ENCODE data around the gene CNTN1.

CNTN1 gene

DNA sequence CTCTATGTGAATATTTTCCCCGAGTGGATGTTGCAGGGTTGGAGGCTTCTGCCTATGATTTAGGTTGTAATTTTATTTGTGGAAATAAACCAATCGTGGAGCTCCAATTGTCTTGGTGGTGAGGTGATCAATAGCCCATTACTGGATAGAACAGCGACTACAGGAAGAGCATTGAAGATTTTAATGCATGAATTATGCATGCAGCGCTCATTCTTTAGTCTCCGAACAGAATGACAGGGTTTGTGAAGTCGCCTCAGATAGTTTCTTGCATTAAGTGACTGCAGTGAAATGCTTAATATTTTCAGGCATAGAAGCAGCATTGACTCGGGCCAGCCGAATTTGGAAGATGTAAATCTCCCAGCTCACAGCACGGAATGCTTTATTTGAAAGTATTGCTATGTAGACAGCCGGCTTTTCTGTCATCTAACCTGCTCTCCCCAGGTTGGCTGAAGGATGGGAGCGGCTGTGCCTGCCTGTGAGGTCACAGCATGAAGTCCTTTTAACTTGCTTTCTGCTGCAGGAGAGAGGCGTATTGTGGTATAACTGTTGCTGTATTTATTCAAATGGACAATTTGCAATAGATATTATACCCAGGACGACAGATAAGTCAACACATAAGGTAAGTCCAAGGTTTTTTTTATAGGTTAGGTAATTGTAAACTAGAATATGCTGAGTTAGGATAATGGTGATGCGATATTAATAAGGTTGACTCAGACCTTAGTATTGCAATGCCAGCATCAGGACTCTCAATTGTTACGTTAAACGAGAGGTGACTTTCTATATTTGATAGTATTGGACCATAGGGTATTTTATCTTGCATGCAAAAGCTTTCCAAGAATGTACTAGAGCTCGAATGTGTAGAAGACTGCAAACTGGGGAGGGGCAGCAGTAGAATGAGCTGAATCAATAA is 135.7 kb downstream of the CNTN1 start:
- Histone ChIP-seq H3K27ac (no peak overlapping the region), H3K9me3 (ENCODE audit: low read depth, low read length) (no peaks in the 10 kb centered on the region), H3K9ac (ENCODE audit: insufficient read length) (no peak overlapping the region), H3K4me3 (no peak overlapping the region), H3K36me3 (ENCODE audit: insufficient read depth, low read length) (no peaks in the 10 kb centered on the region)
- DNase-seq (ENCODE audit: low read depth, low spot score), result no peak
- TF ChIP-seq EZH2 (IDR thresholded peaks at IDR 0.05) (no peak), FOXP2 (optimal IDR thresholded peaks at IDR 0.05; ENCODE audit: control extremely low read depth, extremely low read length, insufficient read depth) (no peak), POLR2AphosphoS5 (IDR thresholded peaks at IDR 0.05; ENCODE audit: borderline replicate concordance, low read depth, low read length) (no peak)

DNA sequence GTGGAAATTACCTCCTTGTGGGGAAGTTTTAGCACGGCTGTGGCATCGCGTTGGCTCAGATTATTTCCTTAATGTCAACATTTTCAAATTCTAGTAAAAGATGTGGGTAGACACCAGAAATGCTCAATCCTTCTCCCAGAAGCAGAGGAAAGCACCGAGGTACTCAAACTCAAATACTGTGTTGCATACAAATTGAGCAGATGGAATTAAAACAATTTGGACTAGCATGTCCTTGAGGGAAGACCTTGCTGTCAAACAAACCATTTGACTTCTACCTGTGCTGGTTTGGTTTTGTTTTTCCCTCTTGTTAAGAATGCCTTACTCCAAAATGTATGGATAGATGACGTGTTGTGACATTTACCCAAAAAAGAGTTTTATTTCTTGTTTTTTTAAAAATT is 136.4 kb downstream of the CNTN1 start:
- Histone ChIP-seq H3K9me3 (ENCODE audit: low read depth, low read length) (no peaks in the 10 kb centered on the region), H3K36me3 (ENCODE audit: insufficient read depth, low read length) (no peaks in the 10 kb centered on the region), H3K9ac (ENCODE audit: insufficient read length) (no peak overlapping the region), H3K27ac (no peak overlapping the region), H3K4me3 (no peak overlapping the region)
- TF ChIP-seq FOXP2 (optimal IDR thresholded peaks at IDR 0.05; ENCODE audit: control extremely low read depth, extremely low read length, insufficient read depth), result no peak
- TF ChIP-seq POLR2AphosphoS5 (IDR thresholded peaks at IDR 0.05; ENCODE audit: borderline replicate concordance, low read depth, low read length), result no peak
- no peak for TF ChIP-seq EZH2 (IDR thresholded peaks at IDR 0.05)
- no peak for DNase-seq (ENCODE audit: low read depth, low spot score)

- no peak for DNase-seq (ENCODE audit: low read depth, low spot score)
- no peak overlapping the region for H3K4me3 ChIP-seq
- no peak overlapping the region for H3K27ac ChIP-seq
- no peak for TF ChIP-seq EZH2 (IDR thresholded peaks at IDR 0.05)
- no peak for TF ChIP-seq FOXP2 (optimal IDR thresholded peaks at IDR 0.05; ENCODE audit: control extremely low read depth, extremely low read length, insufficient read depth)
- TF ChIP-seq POLR2AphosphoS5 (IDR thresholded peaks at IDR 0.05; ENCODE audit: borderline replicate concordance, low read depth, low read length), result no peak
- H3K9me3 ChIP-seq (ENCODE audit: low read depth, low read length), result no peaks in the 10 kb centered on the region
- no peaks in the 10 kb centered on the region for H3K36me3 ChIP-seq (ENCODE audit: insufficient read depth, low read length)
- no peak overlapping the region for H3K9ac ChIP-seq (ENCODE audit: insufficient read length)
Measured at GRCh38 chr12:40829738-40830144, 137.5 kb downstream of the CNTN1 start.

- Histone ChIP-seq H3K27ac (no peak overlapping the region), H3K9me3 (ENCODE audit: low read depth, low read length) (no peaks in the 10 kb centered on the region), H3K36me3 (ENCODE audit: insufficient read depth, low read length) (no peaks in the 10 kb centered on the region), H3K4me3 (no peak overlapping the region), H3K9ac (ENCODE audit: insufficient read length) (no peak overlapping the region)
- DNase-seq (ENCODE audit: low read depth, low spot score), result no peak
- TF ChIP-seq FOXP2 (optimal IDR thresholded peaks at IDR 0.05; ENCODE audit: control extremely low read depth, extremely low read length, insufficient read depth) (no peak), POLR2AphosphoS5 (IDR thresholded peaks at IDR 0.05; ENCODE audit: borderline replicate concordance, low read depth, low read length) (no peak), EZH2 (IDR thresholded peaks at IDR 0.05) (no peak)
Measured at GRCh38 chr12:40831916-40832315, 139.7 kb downstream of the CNTN1 start.

GRCh38 chr12:40832668-40833067 is 140.4 kb downstream of the CNTN1 start:
- Histone ChIP-seq H3K27ac (no peak overlapping the region), H3K36me3 (ENCODE audit: insufficient read depth, low read length) (no peaks in the 10 kb centered on the region), H3K9me3 (ENCODE audit: low read depth, low read length) (no peaks in the 10 kb centered on the region), H3K4me3 (no peak overlapping the region), H3K9ac (ENCODE audit: insufficient read length) (no peak overlapping the region)
- DNase-seq (ENCODE audit: low read depth, low spot score), result no peak
- TF ChIP-seq FOXP2 (optimal IDR thresholded peaks at IDR 0.05; ENCODE audit: control extremely low read depth, extremely low read length, insufficient read depth), result no peak
- no peak for TF ChIP-seq POLR2AphosphoS5 (IDR thresholded peaks at IDR 0.05; ENCODE audit: borderline replicate concordance, low read depth, low read length)
- no peak for TF ChIP-seq EZH2 (IDR thresholded peaks at IDR 0.05)

GRCh38 chr12:40833818-40834217 is 141.6 kb downstream of the CNTN1 start:
- Histone ChIP-seq H3K36me3 (ENCODE audit: insufficient read depth, low read length) (no peaks in the 10 kb centered on the region), H3K9ac (ENCODE audit: insufficient read length) (no peak overlapping the region), H3K27ac (no peak overlapping the region), H3K4me3 (no peak overlapping the region), H3K9me3 (ENCODE audit: low read depth, low read length) (no peaks in the 10 kb centered on the region)
- no peak for TF ChIP-seq FOXP2 (optimal IDR thresholded peaks at IDR 0.05; ENCODE audit: control extremely low read depth, extremely low read length, insufficient read depth)
- TF ChIP-seq EZH2 (IDR thresholded peaks at IDR 0.05), result no peak
- no peak for TF ChIP-seq POLR2AphosphoS5 (IDR thresholded peaks at IDR 0.05; ENCODE audit: borderline replicate concordance, low read depth, low read length)
- DNase-seq (ENCODE audit: low read depth, low spot score), result no peak

DNA sequence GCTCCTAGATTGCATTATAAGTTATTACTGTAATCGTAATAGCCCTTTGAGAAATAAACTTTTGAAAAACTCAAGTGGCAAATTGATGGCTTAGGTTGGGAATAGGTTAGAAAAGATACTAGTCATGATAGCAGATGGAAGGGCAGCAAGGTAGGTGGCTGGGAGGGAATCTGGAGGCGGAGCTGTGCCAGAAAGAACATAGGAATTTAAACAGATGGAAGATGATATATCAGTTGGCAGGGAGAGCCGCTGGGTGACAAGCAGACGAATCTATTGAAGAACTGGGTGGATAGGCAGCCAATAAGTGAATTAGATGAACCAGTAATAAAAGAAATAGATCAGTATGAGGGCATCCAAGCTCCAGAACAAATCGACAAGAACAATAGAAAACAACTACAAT is 142.1 kb downstream of the CNTN1 start:
- TF ChIP-seq EZH2 (IDR thresholded peaks at IDR 0.05) (no peak), POLR2AphosphoS5 (IDR thresholded peaks at IDR 0.05; ENCODE audit: borderline replicate concordance, low read depth, low read length) (no peak), FOXP2 (optimal IDR thresholded peaks at IDR 0.05; ENCODE audit: control extremely low read depth, extremely low read length, insufficient read depth) (no peak)
- no peaks in the 10 kb centered on the region for H3K36me3 ChIP-seq (ENCODE audit: insufficient read depth, low read length)
- H3K9me3 ChIP-seq (ENCODE audit: low read depth, low read length), result no peaks in the 10 kb centered on the region
- no peak overlapping the region for H3K9ac ChIP-seq (ENCODE audit: insufficient read length)
- no peak for DNase-seq (ENCODE audit: low read depth, low spot score)
- no peak overlapping the region for H3K27ac ChIP-seq
- H3K4me3 ChIP-seq, result no peak overlapping the region

GRCh38 chr12:40837891-40838429 is 145.7 kb downstream of the CNTN1 start:
- TF ChIP-seq FOXP2 (optimal IDR thresholded peaks at IDR 0.05; ENCODE audit: control extremely low read depth, extremely low read length, insufficient read depth) (no peak), POLR2AphosphoS5 (IDR thresholded peaks at IDR 0.05; ENCODE audit: borderline replicate concordance, low read depth, low read length) (no peak), EZH2 (IDR thresholded peaks at IDR 0.05) (no peak)
- H3K36me3 ChIP-seq (ENCODE audit: insufficient read depth, low read length), result no peaks in the 10 kb centered on the region

More at GRCh38 chr12:40837891-40838429, 145.7 kb downstream of the CNTN1 start:
- Histone ChIP-seq H3K9ac (ENCODE audit: insufficient read length) (no peak overlapping the region), H3K27ac (no peak overlapping the region), H3K4me3 (no peak overlapping the region), H3K9me3 (ENCODE audit: low read depth, low read length) (0 out of 2 replicates have a peak, but pooled peaks cover 5% of the 10 kb centered on the region)
- no peak for DNase-seq (ENCODE audit: low read depth, low spot score)

Data from SK-N-MC (cell line).